HFFc6 (cell line): ENCODE results near the gene CNOT8. TPM values are rescaled to one million over a fixed set of nuclear protein-coding genes. Genes with fewer than 3 reads are reported as not detected.
A peak's percentile ranks its signal among the peaks of the same experiment; 100 is the strongest.

ENCODE experiments used
- DNase-seq: peaks from one replicate; pipeline ENCODE4 v3.0.0-alpha.2; 2018
- H3K27ac Mint-ChIP-seq: 2 replicates; pipeline ENCODE4 v1.8.0; 2020; ENCODE audit warnings: mild to moderate bottlenecking, mixed read lengths
- H3K27me3 Mint-ChIP-seq: 2 replicates; pipeline ENCODE4 v1.8.0; 2021; ENCODE audit warnings: mild to moderate bottlenecking, moderate library complexity, mixed read lengths; ENCODE audit not compliant: insufficient read depth
- H3K36me3 Mint-ChIP-seq: 2 replicates; pipeline ENCODE4 v1.8.0; 2021; ENCODE audit warnings: low read depth, mixed read lengths
- H3K4me1 Mint-ChIP-seq: 2 replicates; pipeline ENCODE4 v1.8.0; 2020; ENCODE audit warnings: low read depth, mixed read lengths
- H3K4me3 Mint-ChIP-seq: 2 replicates; pipeline ENCODE4 v1.8.0; 2020; ENCODE audit warnings: mild to moderate bottlenecking, moderate library complexity, mixed read lengths
- H3K9me3 Mint-ChIP-seq: 2 replicates; pipeline ENCODE4 v1.8.0; 2020; ENCODE audit warnings: mild to moderate bottlenecking, mixed read lengths
- CTCF ChIP-seq: fragments of 200-600 bp; sonication (generic); IDR thresholded peaks from 2 replicates; pipeline ENCODE4 v1.5.0; 2021; ENCODE audit warnings: antibody characterized with exemption, mild to moderate bottlenecking
- long read RNA-seq: library from polyadenylated mRNA; unstranded; transcript quantifications from one replicate; pipeline ENCODE4 v2.0.0, GENCODE V29; 2019
- total RNA-seq, 6 experiments: library from RNA; stranded (reverse); fragmentation: NEBNext Ultra II Directional; extraction: Animal tissue kit (Norgen Biotek cat#: 25700); gene quantifications; 2 replicates in 1 of 6; 3 replicates in 5 of 6; pipeline ENCODE4 v1.2.3, GENCODE V29; 2021

Gene CNOT8
- total RNA-seq = 10 to 100 TPM; 29.5 to 38.6 (median 30.8) TPM
- long read RNA-seq, transcript CNOT8-201 (7 exons, 2,528 nt) = major isoform, 20 of 51 reads
- long read RNA-seq, transcript CNOT8-202 (7 exons, 2,604 nt) = minor isoform, 7 of 51 reads
- long read RNA-seq, transcript CNOT8-210 (6 exons, 945 nt) = minor isoform, 5 of 51 reads
- long read RNA-seq, partial matches to known transcripts = 2 of 51 reads
- long read RNA-seq, other reads (novel, unspliced or antisense) = 13 of 51 reads

- peak within 1 kb of the TSS; percentile 94 for H3K4me3 Mint-ChIP-seq
- DNase-seq = peak; percentile 95
- peaks cover 43% of the 10 kb centered on the region for H3K4me1 Mint-ChIP-seq
- 0 out of 2 replicates have a peak, but pooled peaks cover 5% of the 10 kb centered on the region for H3K36me3 Mint-ChIP-seq
- peaks cover 4% of the 10 kb centered on the region; the same call in 1 of the 2 replicates for H3K27me3 Mint-ChIP-seq
- no peaks in the 10 kb centered on the region for H3K9me3 Mint-ChIP-seq
- no peak for TF ChIP-seq CTCF
- H3K27ac Mint-ChIP-seq = peak within 1 kb of the TSS; percentile 100
Measured at GRCh38 chr5:154858297-154858971, at the start of gene CNOT8. Gene CNOT8 (plus strand): TSS chr5:154858627. CDS start chr5:154863279, 4,652 bp downstream.

GRCh38 chr5:154811239-154811638, 47.2 kb upstream of the CNOT8 start:
- no peak for DNase-seq
- Mint-ChIP-seq H3K4me3 (no peak overlapping the region), H3K9me3 (no peaks in the 10 kb centered on the region), H3K27me3 (no peaks in the 10 kb centered on the region; the same call in none of the 2 replicates), H3K27ac (no peak overlapping the region; the same call in 1 of the 2 replicates), H3K36me3 (peaks cover 32% of the 10 kb centered on the region), H3K4me1 (peaks cover 7% of the 10 kb centered on the region; the same call in 1 of the 2 replicates)
- TF ChIP-seq CTCF = no peak

- Mint-ChIP-seq H3K36me3 (peaks cover 38% of the 10 kb centered on the region), H3K9me3 (no peaks in the 10 kb centered on the region)
Measured at GRCh38 chr5:154811653-154812465, 46.6 kb upstream of the CNOT8 start.

GRCh38 chr5:154813158-154813557, 45.3 kb upstream of the CNOT8 start:
- Mint-ChIP-seq H3K27me3 (no peaks in the 10 kb centered on the region; the same call in none of the 2 replicates), H3K27ac (no peak overlapping the region), H3K4me3 (no peak overlapping the region), H3K36me3 (peaks cover 35% of the 10 kb centered on the region), H3K4me1 (peaks cover 7% of the 10 kb centered on the region; the same call in 1 of the 2 replicates), H3K9me3 (no peaks in the 10 kb centered on the region)
- TF ChIP-seq CTCF = no peak
- DNase-seq = no peak

More at GRCh38 chr5:154811653-154812465, 46.6 kb upstream of the CNOT8 start:
- peak overlapping the region; percentile 60 for H3K27ac Mint-ChIP-seq
- no peak overlapping the region for H3K4me3 Mint-ChIP-seq
- peak; percentile 66 for DNase-seq
- H3K4me1 Mint-ChIP-seq = peaks cover 7% of the 10 kb centered on the region; the same call in 1 of the 2 replicates
- H3K27me3 Mint-ChIP-seq = no peaks in the 10 kb centered on the region; the same call in none of the 2 replicates
- TF ChIP-seq CTCF = peak; percentile 93

- H3K27me3 Mint-ChIP-seq = no peaks in the 10 kb centered on the region; the same call in none of the 2 replicates
- no peak for TF ChIP-seq CTCF
- no peak for DNase-seq
- peaks cover 31% of the 10 kb centered on the region for H3K36me3 Mint-ChIP-seq
- H3K4me1 Mint-ChIP-seq = peaks cover 7% of the 10 kb centered on the region; the same call in 1 of the 2 replicates
- H3K9me3 Mint-ChIP-seq = no peaks in the 10 kb centered on the region
- H3K4me3 Mint-ChIP-seq = no peak overlapping the region
- H3K27ac Mint-ChIP-seq = no peak overlapping the region
Measured at GRCh38 chr5:154813736-154814135, 44.7 kb upstream of the CNOT8 start.
